HG03025 (cell line): ENCODE data around the gene DAGLB.
A peak's percentile ranks its signal among the peaks of the same experiment; 100 is the strongest.

ENCODE experiments used
- ATAC-seq: cut with Tn5 transposase; IDR thresholded peaks from one replicate; pipeline ENCODE4 v1.9.1; 2021; ENCODE audit warnings: mild to moderate bottlenecking, moderate library complexity; ENCODE audit not compliant: unreplicated experiment, low FRiP score

The DAGLB gene, protein sequence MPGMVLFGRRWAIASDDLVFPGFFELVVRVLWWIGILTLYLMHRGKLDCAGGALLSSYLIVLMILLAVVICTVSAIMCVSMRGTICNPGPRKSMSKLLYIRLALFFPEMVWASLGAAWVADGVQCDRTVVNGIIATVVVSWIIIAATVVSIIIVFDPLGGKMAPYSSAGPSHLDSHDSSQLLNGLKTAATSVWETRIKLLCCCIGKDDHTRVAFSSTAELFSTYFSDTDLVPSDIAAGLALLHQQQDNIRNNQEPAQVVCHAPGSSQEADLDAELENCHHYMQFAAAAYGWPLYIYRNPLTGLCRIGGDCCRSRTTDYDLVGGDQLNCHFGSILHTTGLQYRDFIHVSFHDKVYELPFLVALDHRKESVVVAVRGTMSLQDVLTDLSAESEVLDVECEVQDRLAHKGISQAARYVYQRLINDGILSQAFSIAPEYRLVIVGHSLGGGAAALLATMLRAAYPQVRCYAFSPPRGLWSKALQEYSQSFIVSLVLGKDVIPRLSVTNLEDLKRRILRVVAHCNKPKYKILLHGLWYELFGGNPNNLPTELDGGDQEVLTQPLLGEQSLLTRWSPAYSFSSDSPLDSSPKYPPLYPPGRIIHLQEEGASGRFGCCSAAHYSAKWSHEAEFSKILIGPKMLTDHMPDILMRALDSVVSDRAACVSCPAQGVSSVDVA

DNA sequence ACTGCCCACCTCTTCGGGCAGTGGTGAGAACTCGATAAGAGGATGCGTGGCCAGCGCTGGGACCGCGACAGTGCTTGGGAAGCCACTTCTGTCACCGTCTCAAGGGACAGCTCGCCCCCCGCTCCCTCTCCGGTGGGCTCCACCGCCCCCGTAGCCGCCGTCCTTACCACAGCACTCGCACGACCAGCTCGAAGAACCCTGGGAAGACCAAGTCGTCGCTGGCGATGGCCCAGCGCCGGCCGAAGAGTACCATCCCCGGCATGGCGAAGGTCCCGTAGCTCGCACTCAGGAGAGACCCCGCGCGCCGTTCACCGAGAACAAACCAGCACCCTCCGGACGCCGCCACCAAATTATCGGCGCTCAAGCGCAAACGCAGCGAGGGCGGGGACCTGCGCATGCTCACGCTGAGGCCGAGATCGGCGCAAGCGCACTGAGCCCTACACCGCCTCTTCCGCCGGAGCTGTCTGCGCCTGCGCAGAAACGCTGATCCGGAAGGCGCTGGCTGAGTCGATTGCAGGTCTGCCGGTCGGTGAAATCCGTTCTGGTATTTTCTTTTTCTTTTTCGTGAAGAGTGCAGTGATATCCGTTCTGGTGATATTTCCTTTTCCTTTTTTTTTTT is at the start of gene DAGLB:
Gene DAGLB, minus strand, starts transcription at position 374 of the 619 bp plus-strand sequence. Its CDS starts 112 bp downstream, at position 262.
- peak; percentile 77 for ATAC-seq

DNA sequence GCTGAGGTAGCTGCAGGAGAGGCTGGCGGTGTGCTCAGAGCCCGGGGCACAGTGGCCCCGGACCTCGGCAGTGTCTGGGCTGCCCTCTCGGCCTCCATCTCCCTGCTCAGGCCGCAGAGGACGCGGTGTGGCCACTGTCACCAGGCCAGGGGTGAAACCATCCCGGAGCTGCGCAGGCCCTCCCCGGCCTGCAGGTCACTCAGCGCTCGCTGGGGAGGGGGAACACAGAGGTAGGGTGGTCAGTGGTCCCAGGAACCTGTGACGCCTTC is 49.8 kb upstream of the DAGLB start:
- no peak for ATAC-seq

DNA sequence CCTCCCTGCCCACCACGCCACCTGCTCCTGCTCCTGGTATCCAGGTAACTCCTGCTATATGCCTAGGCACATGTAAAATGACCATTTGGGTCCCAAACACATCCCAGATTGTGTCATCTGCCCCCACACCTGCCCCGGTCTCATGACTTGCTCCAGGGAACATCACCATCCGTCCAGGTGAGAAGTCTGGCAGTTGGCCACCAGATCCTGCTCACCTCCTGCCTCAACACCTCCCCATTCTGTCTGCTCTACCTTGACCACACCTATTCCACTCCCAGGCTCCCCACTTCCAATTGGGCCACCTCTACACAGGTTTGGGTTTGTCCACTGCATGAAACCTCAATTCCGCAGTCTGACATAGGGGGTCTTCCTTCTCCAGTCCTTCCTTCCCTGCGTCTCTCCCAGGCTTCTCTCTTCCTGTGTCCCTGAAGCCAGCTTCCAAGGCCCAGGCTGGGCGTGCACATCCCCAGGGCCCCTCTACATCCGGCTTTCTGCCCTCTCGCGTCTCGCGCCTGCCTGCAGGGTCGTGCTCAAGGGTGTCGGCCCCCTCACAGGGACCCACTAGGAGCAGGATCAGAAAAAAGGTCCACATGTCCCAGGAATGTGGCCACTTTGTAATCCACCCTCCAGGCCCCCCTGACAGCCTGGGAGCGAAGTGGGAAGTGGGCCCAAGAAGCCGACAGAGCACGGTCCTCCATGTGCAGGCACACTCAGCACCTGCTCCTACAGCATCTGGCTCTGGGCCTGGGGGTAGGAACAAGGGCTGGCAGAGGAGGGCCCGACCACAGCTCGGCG is 49.3 kb upstream of the DAGLB start:
- ATAC-seq, result no peak

DNA sequence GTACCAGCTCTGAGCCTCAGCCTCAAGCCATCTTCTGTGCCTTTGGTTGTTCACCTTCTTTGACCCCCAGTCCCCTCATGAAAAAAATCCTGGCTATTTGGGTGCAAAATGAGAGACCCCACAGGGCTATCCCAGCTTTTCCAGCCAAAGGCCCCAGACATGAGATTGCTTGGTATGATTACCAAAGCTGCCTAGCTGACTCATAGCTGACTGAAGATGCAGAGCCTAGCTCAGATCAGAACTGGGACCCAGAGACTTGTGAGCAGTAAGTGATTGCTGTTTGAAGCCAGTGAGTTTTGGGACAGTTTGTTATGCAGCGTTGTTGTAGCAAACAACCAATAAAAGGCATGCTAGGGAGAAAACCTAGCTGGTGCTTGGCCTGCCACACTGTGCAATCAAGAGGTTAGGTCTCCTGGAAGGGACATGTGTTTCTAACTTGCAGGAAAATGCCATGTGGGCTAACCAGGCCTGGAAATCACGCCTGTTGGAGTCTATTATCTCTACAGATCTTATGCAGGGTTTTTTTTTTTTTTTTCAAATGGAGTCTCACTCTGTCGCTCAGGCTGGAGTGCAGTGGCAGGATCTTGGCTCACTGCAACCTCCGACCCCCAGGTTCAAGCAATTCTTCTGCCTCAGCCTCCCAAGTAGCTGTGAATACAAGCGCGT is 48.0 kb upstream of the DAGLB start:
- ATAC-seq, result no peak

DNA sequence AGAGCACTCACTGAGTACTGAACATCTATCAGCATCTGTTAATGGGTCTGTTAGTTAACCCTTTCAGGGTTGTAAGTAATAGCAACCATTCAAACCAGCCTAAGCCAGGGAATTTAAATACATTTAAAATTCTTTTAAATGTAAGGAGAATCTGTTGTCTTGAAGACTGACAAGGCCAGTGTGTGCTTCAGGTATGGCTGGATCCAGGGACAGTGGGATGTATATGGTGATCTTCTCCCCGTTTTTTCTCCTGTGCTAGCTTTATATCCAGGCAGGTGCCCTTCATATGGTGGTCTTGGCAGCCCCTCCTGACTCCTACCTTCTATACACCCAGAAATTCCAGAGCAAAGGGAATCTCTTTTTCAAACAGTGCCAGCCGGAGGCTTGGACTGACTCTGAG is 46.6 kb upstream of the DAGLB start:
- no peak for ATAC-seq

DNA sequence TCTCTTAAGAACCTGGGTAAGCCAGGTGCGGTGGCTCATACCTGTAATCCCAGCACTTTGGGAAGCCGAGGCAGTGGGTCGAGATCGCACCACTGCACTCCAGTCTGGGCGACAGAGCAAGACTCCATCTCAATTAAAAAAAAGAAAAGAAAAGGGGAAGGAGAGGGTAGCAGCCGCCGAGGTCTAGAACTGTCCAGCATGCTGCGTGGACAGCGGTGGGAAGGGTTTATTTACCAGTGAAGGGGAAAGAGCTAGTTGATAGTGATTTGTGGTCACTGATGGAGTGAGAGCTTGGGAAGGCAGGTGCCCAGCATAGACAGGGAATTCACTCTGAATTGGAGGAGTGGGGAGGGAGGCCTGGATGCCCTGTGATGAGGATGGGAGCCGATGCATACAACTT is 43.4 kb upstream of the DAGLB start:
- no peak for ATAC-seq

DNA sequence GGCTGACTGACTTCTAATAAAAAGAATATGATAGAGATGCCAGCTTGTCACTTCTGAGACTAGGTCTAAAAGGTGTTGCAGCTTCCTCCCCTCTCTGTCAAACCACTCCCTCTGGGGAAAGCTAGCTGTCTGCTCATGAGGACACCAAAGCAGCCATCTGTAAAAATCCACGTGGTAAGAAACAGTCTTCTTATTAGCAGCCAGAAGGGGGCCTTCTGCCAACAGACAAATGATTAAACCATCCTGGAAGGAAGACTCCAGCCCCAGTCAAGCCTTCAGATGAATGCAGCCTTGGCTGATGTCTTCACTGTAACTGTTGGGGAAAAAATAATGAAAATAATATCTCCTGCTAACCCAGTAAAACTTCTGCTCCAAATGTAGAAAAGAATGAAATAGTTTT is 41.9 kb upstream of the DAGLB start:
- ATAC-seq, result no peak

DNA sequence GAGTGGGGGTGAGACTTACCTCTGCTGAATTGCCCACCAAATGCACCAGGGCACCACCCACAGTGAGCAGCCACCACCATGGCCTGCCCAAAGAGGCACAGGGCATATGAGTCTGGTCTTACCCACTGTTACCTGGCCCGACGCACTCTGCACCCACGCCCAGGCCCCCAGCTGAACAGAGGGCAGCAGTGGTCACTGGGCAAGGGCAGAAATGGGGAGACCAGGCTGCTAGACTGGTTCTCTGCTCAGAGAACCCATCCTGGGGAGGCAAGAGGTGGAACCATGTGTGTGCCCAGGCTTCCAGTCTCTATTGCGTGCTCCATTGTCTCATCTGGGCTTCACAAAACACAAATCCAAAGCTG is 39.4 kb upstream of the DAGLB start:
- ATAC-seq, result no peak

DNA sequence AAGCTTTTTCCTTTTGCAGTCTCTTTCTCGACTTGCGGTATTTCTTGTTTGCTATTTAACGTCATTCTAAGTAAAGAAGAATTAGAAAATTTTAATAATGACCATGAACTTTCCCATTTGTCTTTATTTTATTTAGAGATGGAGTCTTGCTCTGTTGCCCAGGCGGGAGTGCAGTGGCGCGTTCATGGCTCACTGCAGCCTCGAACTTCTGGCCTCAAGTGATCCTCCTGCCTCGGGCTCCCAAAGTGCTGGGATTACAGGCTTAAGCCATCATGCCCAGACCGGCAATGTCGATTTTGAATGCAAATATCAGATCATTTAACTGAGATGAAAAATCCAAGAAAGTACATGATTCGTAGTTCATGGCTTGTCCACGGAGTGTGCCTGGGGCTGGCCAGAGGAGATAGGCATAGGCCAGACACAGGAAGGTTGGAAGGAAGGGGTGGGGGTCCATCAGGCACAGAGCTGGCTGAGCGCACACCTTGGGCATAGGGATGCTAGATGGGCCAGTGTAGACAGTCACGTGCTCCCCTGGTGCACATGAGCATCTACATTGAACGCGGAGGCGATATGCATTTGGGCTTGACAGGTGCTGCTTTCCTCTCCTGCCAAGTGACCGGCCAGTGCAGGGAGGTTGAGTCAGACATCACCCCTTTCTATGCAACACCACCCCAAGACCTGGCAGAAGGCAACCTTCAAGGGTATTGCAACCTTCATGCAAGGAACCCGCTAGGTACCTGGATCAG is 38.9 kb upstream of the DAGLB start:
- ATAC-seq, result no peak

DNA sequence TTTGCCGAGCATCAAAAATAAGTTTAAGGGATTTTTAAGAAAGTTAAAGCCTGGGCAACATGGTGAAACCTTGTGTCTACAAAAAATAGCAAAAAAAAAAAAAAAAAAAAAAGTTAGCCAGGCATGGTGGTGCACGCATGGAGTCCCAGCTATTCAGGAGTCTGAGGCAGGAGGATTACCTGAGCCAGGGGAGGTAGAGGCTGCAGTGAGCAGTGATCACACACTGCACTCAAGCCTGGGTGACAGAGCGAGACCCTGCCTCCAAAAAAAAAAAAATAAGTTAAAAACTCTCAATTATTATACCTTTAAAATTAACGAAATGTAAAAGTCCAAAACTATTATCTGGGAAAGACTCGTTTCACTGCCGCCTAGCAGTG is 35.0 kb upstream of the DAGLB start:
- no peak for ATAC-seq

DNA sequence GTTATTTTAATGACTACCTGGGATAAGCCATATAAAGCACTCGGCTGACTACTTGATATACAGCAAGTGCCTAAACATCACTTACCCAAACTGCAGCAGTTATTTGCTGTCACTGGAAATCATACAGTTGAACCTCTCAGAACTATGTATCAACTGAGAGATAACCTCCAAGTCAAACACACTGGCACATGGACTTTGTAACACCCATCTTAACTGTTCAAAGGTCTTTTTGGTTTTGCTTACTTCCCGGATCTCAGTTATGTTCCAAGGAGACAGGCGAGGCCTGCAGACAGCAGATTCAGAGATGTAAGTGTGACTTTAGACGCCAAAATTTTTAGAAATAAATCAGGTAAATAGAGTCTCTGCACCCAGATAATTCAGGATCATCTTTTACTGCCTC is 34.6 kb upstream of the DAGLB start:
- ATAC-seq, result no peak

DNA sequence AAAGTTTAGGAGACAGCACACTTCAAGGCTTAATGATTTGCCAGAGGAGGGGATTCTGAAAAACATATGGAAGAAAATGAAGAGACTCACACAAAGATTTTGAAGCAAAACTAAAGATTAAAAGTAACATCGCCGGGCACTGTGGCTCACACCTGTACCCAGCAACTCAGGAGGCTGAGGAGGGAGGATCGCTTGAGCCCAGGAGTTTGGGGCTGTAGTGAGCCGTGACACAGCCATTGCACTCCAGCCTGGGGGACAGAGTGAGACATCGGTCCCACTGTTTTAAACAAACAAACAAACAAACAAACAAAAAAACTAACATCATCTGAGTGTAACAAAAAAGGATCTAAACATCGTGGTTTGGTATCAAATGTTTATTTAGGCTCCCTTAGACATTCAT is 33.7 kb upstream of the DAGLB start:
- ATAC-seq, result no peak

DNA sequence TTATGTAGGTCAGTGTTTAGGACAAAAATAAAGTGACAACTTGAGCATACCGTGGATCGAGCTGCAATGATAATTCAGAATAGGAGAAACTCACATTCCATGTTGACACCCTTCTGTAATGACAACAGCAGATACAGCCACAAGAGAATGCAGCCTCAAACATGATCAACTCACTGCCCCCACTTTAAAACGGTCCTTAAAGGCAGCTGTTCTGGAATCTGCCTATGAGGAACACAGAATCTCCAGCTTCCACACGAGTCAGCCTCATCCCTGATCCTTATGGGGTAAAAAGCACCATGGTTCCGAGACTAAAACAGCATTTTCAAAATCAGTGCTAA is 32.5 kb upstream of the DAGLB start:
- no peak for ATAC-seq

DNA sequence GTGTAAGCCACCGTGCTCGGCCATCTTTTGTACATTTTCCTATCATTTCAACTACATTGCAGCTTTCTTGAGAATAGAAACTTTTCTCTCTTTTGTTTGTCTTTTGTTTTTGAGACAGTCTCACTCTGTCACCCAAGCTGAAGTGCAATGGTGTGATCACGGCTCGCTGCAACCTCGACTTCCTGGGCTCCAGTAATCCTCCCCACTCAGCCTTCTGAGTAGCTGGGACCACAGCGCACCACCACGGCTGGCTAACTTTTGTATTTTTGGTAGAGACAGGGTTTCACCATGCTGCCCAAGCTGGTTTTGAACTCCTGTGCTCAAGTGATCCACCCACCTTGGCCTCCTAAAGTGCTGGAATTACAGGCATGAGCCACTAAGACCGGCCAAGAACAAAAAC is 31.3 kb upstream of the DAGLB start:
- no peak for ATAC-seq

DNA sequence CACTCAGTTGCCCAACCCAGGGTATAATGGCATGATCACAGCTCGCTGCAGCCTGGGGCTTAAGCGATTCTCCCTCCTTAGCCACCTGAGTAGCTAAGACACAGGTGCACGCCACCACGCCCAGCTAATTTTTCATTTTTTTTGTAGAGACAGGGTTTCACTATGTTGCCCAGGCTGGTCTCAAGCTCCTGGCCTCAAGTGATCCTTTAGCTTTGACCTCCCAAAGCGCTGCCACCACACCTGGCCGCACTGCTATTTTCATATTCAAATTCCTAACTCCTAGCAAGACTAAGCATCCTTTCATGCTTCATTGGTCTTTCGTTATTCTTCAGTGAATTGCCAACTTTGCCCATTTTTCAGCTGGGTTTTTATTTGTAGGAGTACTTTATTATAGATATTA is 30.4 kb upstream of the DAGLB start:
- ATAC-seq, result no peak

DNA sequence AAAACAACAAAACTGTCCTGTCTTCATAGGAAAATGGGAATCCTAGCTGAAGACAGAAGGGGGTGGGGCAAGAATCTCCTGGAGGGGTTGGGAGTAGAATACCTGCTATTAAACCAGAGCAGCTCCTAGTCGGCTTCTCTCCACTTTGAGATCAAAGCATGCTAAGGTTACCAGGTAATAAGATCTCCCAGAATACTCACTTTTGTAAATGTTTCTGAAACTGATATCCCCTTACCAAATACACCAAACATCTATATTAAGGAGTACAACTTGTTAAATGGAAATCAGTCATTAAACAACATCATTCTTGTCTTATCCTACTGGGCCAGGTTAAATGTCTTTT is 29.5 kb upstream of the DAGLB start:
- ATAC-seq, result no peak

DNA sequence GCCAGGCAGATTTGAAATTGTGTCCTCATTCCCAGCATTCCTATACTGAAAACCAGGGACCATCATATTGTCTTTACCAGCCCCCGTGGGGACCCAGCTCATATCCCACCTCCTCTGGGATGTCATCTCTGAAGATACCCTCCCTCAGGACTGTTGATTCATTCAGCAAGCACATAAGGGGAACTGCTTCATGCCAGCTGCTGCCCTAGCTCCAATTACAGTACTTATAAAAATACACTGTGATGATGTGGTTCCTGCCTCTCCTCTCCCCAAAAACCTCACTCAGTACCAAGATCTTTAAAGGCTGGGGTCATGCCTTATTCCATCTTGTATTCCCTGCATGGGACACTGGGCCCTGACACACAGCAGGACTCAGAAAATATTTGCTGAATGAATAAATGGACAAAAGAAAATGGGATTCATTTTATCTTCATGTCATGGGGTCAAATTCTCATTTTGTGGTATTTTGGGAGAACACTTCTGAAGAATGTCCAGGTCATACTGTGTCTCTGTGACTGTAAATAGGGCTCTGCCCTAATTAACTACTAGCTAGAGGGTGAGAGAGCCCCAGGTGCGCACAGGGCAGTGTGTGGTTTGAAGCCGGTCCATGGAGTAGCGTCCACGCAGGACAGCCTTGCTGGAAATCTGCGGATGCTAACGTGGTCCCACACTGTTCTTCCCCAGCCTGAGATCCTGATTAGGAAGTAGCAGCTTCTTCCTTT is 29.0 kb upstream of the DAGLB start:
- ATAC-seq, result no peak

DNA sequence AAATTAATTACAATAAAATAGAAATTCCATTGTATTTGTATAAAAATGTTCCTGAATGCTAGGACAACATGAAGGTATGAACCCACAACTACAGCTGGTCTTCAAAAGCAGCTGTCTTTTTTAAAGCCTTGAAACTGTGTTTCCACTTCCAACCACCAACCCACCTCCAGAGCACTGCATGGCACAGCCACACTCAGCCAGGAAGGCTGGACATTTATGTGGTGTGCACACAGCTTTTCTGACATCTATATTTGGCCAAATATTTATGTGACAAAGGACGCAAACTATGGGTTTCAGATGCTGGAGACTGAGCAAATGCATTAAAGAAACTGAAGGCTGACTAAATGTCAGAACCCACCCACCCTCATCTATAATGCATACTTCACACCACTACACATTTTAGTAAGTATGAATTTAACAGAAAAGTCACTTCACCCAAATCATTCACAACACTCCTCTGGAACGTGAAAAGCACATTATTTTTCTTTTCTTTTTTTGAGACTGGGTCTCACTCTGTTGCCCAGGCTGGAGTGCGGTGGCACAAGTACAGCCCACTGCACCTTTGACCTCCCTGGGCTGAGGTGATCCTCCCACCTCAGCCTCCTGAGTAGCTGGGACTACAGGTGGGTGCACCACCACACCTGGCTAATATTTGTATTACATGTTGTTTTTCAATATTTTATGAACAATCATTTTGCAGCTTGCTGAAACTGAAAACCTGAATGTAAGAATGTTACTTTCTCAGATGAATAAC is 27.9 kb upstream of the DAGLB start:
- ATAC-seq, result no peak

DNA sequence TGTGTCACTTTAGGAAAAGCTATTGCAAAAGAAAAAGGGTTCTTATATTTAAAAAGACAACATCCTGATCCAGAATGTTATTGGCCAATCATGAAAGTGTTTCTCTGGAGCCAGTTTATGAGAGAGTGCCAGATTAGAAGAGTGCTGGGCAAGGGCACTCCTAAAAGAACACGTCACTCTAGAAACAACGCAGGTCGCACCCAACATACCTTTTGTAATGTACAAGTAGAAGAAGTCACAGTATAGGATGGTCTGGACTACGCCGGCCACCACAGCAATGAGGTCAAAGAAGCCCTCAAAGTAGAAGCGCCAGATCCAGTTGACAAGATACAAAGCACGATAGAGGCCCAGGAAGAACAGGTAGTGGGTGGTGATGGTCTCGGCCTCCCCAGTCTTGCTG is 18.1 kb upstream of the DAGLB start:
- ATAC-seq, result no peak
